Naive thymus-derived CD8-positive, alpha-beta T cell (primary cell): Measurements from ENCODE around the gene SERTM2. TPM values are rescaled to one million over a fixed set of nuclear protein-coding genes. Genes with fewer than 3 reads are reported as not detected.

Experiments
- ATAC-seq, 2 donors: fragments of 150-1000 bp; cut with Tn5 transposase in 1 of 2; sonication (Bioruptor Pico), chemical (Tn5 transposase) in 1 of 2; 1 replicate in 1 of 2; 2 replicates in 1 of 2; pipeline ENCODE4 v1.10.0; 2021; ENCODE audit warnings: mild to moderate bottlenecking in 2 of 2, moderate library complexity in 2 of 2
- POLR2A ChIA-PET: fragments of 350-600 bp; sonication (Branson Sonifier 250); formaldehyde crosslinking; loops from one replicate; lab custom pipeline; 2021; ENCODE audit warnings: antibody characterized with exemption; lab: Charles Lee
- DNase-seq, 10 donors: peaks; one replicate each; pipeline versions ENCODE4 v3.0.0 to v3.0.0-alpha.2; 2020 to 2022
- H3K27ac Mint-ChIP-seq, 10 donors: one replicate each; pipeline ENCODE4 v1.8.0; 2020 to 2022; ENCODE audit warnings: mild to moderate bottlenecking in 10 of 10, mixed read lengths in 10 of 10, moderate library complexity in 4 of 10, inconsistent platforms in 1 of 10
- H3K27me3 Mint-ChIP-seq, 5 donors: one replicate each; pipeline ENCODE4 v1.8.0; 2021 to 2022; ENCODE audit warnings: mixed read lengths in 5 of 5
- H3K36me3 Mint-ChIP-seq, 3 donors: one replicate each; pipeline ENCODE4 v1.8.0; 2020 to 2022; ENCODE audit warnings: mixed read lengths in 3 of 3, mild to moderate bottlenecking in 2 of 3, inconsistent platforms in 1 of 3
- H3K4me1 Mint-ChIP-seq, 4 donors: one replicate each; pipeline ENCODE4 v1.8.0; 2021 to 2022; ENCODE audit warnings: mixed read lengths in 4 of 4
- H3K4me3 Mint-ChIP-seq, 10 donors: one replicate each; pipeline ENCODE4 v1.8.0; 2020 to 2022; ENCODE audit warnings: mild to moderate bottlenecking in 10 of 10, mixed read lengths in 10 of 10, moderate library complexity in 6 of 10, inconsistent platforms in 1 of 10
- H3K9me3 Mint-ChIP-seq, 9 donors: one replicate each; pipeline ENCODE4 v1.8.0; 2020 to 2022; ENCODE audit warnings: mixed read lengths in 9 of 9, mild to moderate bottlenecking in 3 of 9, inconsistent platforms in 1 of 9, moderate library complexity in 1 of 9
- polyA plus RNA-seq, 3 donors: library from polyadenylated mRNA; unstranded; fragments of 300-500 nt; fragmentation: Illumina TruSeq; gene quantifications; one replicate each; pipeline ENCODE4 v1.2.3, GENCODE V29; 2021
- total RNA-seq, 8 experiments: library from RNA in 2 of 8; stranded (reverse) in 2 of 8; gene quantifications; one replicate each; pipeline ENCODE4 v1.2.3 and lab custom pipeline; 2021 to 2026

SERTM2 gene
- total and polyA plus RNA-seq, 5 experiments from 2014 or later, result not detected

GRCh38 chrX:111568354-111568753 is 56.9 kb downstream of the SERTM2 start:
- peaks cover 0 to 8% (median 2%) of the 10 kb centered on the region in 5 donors for H3K27me3 Mint-ChIP-seq
- H3K4me3 Mint-ChIP-seq, result no peak overlapping the region
- H3K9me3 Mint-ChIP-seq, result peaks cover 0 to 4% (median 0%) of the 10 kb centered on the region in 9 donors
- POLR2A ChIA-PET, result no interaction called here
- H3K36me3 Mint-ChIP-seq, result no peaks in the 10 kb centered on the region
- no peak for ATAC-seq
- no peak for DNase-seq
- no peaks in the 10 kb centered on the region for H3K4me1 Mint-ChIP-seq
- H3K27ac Mint-ChIP-seq, result no peak overlapping the region

GRCh38 chrX:111568817-111569216 is 57.4 kb downstream of the SERTM2 start:
- peaks cover 0 to 8% (median 2%) of the 10 kb centered on the region in 5 donors for H3K27me3 Mint-ChIP-seq
- ATAC-seq, result no peak
- no peak for DNase-seq
- H3K4me1 Mint-ChIP-seq, result no peaks in the 10 kb centered on the region
- POLR2A ChIA-PET, result no interaction called here
- peaks cover 0 to 4% (median 0%) of the 10 kb centered on the region in 9 donors for H3K9me3 Mint-ChIP-seq
- no peak overlapping the region for H3K27ac Mint-ChIP-seq
- no peaks in the 10 kb centered on the region for H3K36me3 Mint-ChIP-seq
- no peak overlapping the region for H3K4me3 Mint-ChIP-seq

Other genes with a start within 250 kb of the SERTM2 start
- not detected for gene CAPN6, start 241.2 kb upstream of the SERTM2 start, total RNA-seq
- not detected for gene CAPN6, start 241.2 kb upstream of the SERTM2 start, polyA plus RNA-seq
- gene DCX, start 99.5 kb upstream of the SERTM2 start, total RNA-seq, result not detected
- not detected for gene DCX, start 99.5 kb upstream of the SERTM2 start, polyA plus RNA-seq
- 100 to 1,000 TPM in 1 of 2 experiments, 10 to 100 TPM in 1; 94.6 to 110 TPM for gene ALG13, start 169.5 kb downstream of the SERTM2 start, total RNA-seq
- 10 to 100 TPM; 40.6 to 51.4 (median 49.5) TPM for gene ALG13, start 169.5 kb downstream of the SERTM2 start, polyA plus RNA-seq